ENCODE results near the gene UGT8. TPM values are rescaled to one million over a fixed set of nuclear protein-coding genes. Genes with fewer than 3 reads are reported as not detected.

Gene UGT8
- total and polyA plus RNA-seq, 4 donors = not detected

- Histone ChIP-seq H3K9me3 (ENCODE audit: control insufficient read depth in 4 of 4, low read length in 3 of 4) (no peaks in the 10 kb centered on the region), H3K4me3 (ENCODE audit: low read depth in 1 of 3, low read length in 3 of 3) (no peak overlapping the region), H3K27me3 (ENCODE audit: control insufficient read depth in 4 of 4, insufficient read depth in 4 of 4, low read length in 3 of 4) (no peaks in the 10 kb centered on the region), H3K36me3 (ENCODE audit: control insufficient read depth in 4 of 4, insufficient read depth in 3 of 4, low read depth in 1 of 4, low read length in 3 of 4) (no peaks in the 10 kb centered on the region), H3K9ac (ENCODE audit: low read depth in 1 of 2, low read length in 2 of 2) (no peak overlapping the region), H3K4me1 (ENCODE audit: control insufficient read depth in 4 of 4, insufficient read depth in 4 of 4, low read length in 3 of 4) (no peaks in the 10 kb centered on the region), H3K27ac (ENCODE audit: low read depth in 1 of 2, low read length in 2 of 2) (no peak overlapping the region)
- TF ChIP-seq ATF3 (IDR thresholded peaks at IDR 0.05) (no peak), FOXA1 (IDR thresholded peaks at IDR 0.05) (no peak), REST (IDR thresholded peaks at IDR 0.05) (no peak), EGR1 (IDR thresholded peaks at IDR 0.05; ENCODE audit: low read depth in 2 of 2) (no peak), NR2F2 (IDR thresholded peaks at IDR 0.05) (no peak), HNF4A (conservative IDR thresholded peaks at IDR 0.05) (no peak), CTCF (IDR thresholded peaks at IDR 0.05; ENCODE audit: low read depth, low read length, missing input control) (no peak), ZBTB33 (IDR thresholded peaks at IDR 0.05) (no peak)
- DNase-seq (ENCODE audit: low spot score) = no peak
Measured at GRCh38 chr4:114690571-114690970, 92.0 kb downstream of the UGT8 start.

GRCh38 chr4:114691865-114692264 lies 93.3 kb downstream of the UGT8 start:
- no peak for DNase-seq (ENCODE audit: low spot score)
- TF ChIP-seq ZBTB33 (IDR thresholded peaks at IDR 0.05) (no peak), TAF1 (conservative IDR thresholded peaks at IDR 0.05) (no peak), HNF4G (IDR thresholded peaks at IDR 0.05) (no peak), YY1 (IDR thresholded peaks at IDR 0.05) (no peak), FOXA1 (IDR thresholded peaks at IDR 0.05) (no peak)
- no peaks in the 10 kb centered on the region for H3K9me3 ChIP-seq (ENCODE audit: control insufficient read depth in 4 of 4, low read length in 3 of 4)
- no peak overlapping the region for H3K4me3 ChIP-seq (ENCODE audit: low read depth in 1 of 3, low read length in 3 of 3)
- WGBS = 70% methylated on average over 1 of the region's 1 CpG
- H3K27me3 ChIP-seq (ENCODE audit: control insufficient read depth in 4 of 4, insufficient read depth in 4 of 4, low read length in 3 of 4) = no peaks in the 10 kb centered on the region
- no peak overlapping the region for H3K9ac ChIP-seq (ENCODE audit: low read depth in 1 of 2, low read length in 2 of 2)
- no peaks in the 10 kb centered on the region for H3K36me3 ChIP-seq (ENCODE audit: control insufficient read depth in 4 of 4, insufficient read depth in 3 of 4, low read depth in 1 of 4, low read length in 3 of 4)
- H3K27ac ChIP-seq (ENCODE audit: low read depth in 1 of 2, low read length in 2 of 2) = no peak overlapping the region
- H3K4me1 ChIP-seq (ENCODE audit: control insufficient read depth in 4 of 4, insufficient read depth in 4 of 4, low read length in 3 of 4) = no peaks in the 10 kb centered on the region

Data from liver (tissue), 9 donors.